ENCODE results near the gene HLCS.
A peak's percentile ranks its signal among the peaks of the same experiment; 100 is the strongest.
"Not testable (repeated sequence)": the region's sequence is repeated elsewhere in the genome, so short reads cannot be mapped to it uniquely, and the experiment has no call there.

The HLCS gene

DNA sequence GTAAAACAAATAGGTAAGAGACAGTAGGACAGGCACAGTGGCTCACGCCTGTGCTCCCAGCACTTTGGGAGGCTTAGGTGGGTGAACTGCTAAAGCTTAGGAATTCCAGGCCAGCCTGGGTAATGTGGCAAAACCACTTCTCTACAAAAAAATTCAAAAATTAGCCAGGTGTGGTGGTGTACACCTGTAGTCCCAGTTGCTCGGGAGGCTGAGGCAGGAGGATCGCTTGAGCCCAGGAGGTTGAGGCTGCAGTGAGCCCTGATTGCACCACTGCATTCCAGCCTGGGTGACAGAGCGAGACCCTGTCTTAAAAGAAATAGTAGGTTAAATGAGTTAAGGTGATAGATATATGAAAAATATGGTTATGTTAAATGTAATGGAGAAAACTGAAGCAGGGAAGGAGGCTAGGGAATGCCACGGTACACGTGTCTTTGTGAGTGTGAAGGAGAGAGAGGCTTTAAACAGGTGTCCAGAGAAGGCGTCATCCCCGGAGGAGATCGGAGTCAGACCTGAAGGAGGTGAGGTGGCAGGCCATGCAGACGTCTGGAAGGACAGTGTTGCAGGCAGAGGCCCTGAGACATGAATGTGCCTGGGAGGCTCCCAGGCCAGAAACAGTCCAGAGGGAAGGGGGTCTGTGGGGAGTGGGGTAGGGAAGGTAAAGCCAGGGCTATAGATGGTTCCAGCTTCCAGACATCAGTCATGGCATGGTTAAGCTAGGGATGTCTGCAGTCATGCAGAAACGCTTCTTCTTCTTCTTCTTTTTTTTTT lies 32.8 kb upstream of the HLCS start:
- Histone ChIP-seq H3K27me3 (ENCODE audit: control insufficient read depth in 5 of 5, insufficient read depth in 4 of 5, low read length in 5 of 5) (peaks cover 0 to 5% (median 0%) of the 10 kb centered on the region in 5 donors), H3K36me3 (ENCODE audit: control insufficient read depth in 5 of 5, insufficient read depth in 5 of 5, low read length in 5 of 5) (no peaks in the 10 kb centered on the region), H3K9ac (ENCODE audit: low read length in 5 of 5) (no peak overlapping the region), H3K4me3 (ENCODE audit: low read depth in 1 of 5, low read length in 5 of 5) (no peak overlapping the region), H3K9me3 (ENCODE audit: control insufficient read depth in 5 of 5, low read length in 5 of 5) (peaks cover 0 to 2% (median 0%) of the 10 kb centered on the region in 5 donors), H3K27ac (ENCODE audit: low read depth, low read length) (no peak overlapping the region), H3K4me1 (ENCODE audit: control insufficient read depth in 5 of 5, insufficient read depth in 5 of 5, low read length in 5 of 5) (peaks cover 0 to 4% (median 0%) of the 10 kb centered on the region in 5 donors)

DNA sequence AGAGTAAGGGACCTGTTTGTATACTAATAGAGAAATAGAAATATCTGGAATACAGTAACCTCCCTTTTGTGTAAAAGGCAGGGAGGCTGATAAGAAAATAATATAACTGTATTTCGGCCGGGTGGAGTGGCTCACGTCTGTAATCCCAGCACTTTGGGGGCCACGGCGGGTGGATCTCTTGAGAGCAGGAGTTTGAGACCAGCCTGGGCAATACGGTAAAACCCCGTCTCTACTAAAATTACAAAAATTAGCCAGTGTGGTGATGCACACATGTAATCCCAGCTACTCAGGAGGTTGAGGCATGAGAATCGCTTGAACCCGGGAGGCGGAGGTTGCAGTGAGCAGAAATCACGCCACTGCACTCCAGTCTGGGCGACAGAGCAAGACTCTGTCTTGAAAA lies 28.8 kb upstream of the HLCS start:
- H3K36me3 ChIP-seq (ENCODE audit: control insufficient read depth in 5 of 5, insufficient read depth in 5 of 5, low read length in 5 of 5); H3K4me3 ChIP-seq (ENCODE audit: low read depth in 1 of 5, low read length in 5 of 5); H3K27me3 ChIP-seq (ENCODE audit: control insufficient read depth in 5 of 5, insufficient read depth in 4 of 5, low read length in 5 of 5); H3K27ac ChIP-seq (ENCODE audit: low read depth, low read length); H3K4me1 ChIP-seq (ENCODE audit: control insufficient read depth in 5 of 5, insufficient read depth in 5 of 5, low read length in 5 of 5); H3K9me3 ChIP-seq (ENCODE audit: control insufficient read depth in 5 of 5, low read length in 5 of 5); H3K9ac ChIP-seq (ENCODE audit: low read length in 5 of 5): not testable (repeated sequence)

DNA sequence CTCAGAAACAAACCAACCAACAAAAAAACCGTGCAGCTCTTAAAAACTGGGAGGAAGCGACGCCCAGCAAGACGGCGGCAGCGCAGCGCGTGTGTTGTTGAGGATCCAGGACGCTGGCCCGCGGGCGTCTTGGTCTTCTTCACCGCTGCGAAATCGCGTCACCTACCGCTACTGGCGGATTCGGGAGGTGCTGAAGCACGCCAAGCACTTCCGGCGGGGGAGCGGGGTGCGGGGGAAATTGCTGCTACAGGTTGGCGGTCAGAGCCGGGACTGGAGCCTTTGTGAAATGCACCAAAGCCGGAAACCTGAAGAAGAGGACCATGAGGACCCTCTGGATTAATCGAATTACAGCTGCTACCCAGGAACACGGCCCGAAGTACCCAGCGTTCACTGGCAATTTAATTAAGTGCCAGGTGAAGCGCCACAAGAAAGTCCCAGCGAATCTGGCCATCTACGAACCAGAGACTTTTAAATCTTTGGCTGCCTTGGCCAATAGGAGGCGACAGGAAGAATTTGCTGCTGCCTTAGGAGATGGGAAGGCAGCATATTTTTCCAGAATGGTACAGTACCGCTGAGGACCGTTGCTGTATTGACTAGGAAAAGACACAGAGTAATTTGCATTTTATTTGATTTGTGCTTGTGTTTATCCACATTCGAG lies 28.2 kb upstream of the HLCS start:
- no peak overlapping the region for H3K9ac ChIP-seq (ENCODE audit: low read length in 5 of 5)
- H3K36me3 ChIP-seq (ENCODE audit: control insufficient read depth in 5 of 5, insufficient read depth in 5 of 5, low read length in 5 of 5): no peaks in the 10 kb centered on the region
- H3K4me1 ChIP-seq (ENCODE audit: control insufficient read depth in 5 of 5, insufficient read depth in 5 of 5, low read length in 5 of 5): peaks cover 0 to 10% (median 6%) of the 10 kb centered on the region in 5 donors
- peaks cover 0 to 2% (median 0%) of the 10 kb centered on the region in 5 donors for H3K9me3 ChIP-seq (ENCODE audit: control insufficient read depth in 5 of 5, low read length in 5 of 5)
- H3K4me3 ChIP-seq (ENCODE audit: low read depth in 1 of 5, low read length in 5 of 5): peak overlapping the region in 1 of 5 donors; percentile 8
- H3K27ac ChIP-seq (ENCODE audit: low read depth, low read length): no peak overlapping the region
- peaks cover 0 to 9% (median 0%) of the 10 kb centered on the region in 5 donors for H3K27me3 ChIP-seq (ENCODE audit: control insufficient read depth in 5 of 5, insufficient read depth in 4 of 5, low read length in 5 of 5)

DNA sequence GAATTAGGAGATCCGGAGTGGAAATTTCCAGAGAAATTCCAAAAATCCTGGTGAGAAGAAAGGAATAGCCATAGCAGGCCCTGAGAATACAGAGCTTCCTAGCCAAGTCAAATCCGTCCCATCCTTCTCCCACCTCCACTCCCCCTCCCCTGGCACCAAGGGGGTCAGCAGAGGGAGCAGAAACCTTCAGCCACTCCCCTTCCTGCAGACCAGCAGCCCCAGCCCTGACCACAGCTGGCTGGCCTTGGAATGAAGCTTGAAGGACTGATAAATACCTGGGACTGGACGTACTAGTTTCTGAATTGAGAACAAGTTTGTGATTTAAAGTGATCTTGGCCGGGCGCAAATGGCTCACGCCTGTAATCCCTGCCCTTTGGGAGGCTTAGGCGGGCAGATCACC lies 26.2 kb upstream of the HLCS start:
- Histone ChIP-seq H3K4me3 (ENCODE audit: low read depth in 1 of 5, low read length in 5 of 5) (no peak overlapping the region), H3K9ac (ENCODE audit: low read length in 5 of 5) (no peak overlapping the region), H3K27ac (ENCODE audit: low read depth, low read length) (no peak overlapping the region), H3K27me3 (ENCODE audit: control insufficient read depth in 5 of 5, insufficient read depth in 4 of 5, low read length in 5 of 5) (peaks cover 0 to 9% (median 0%) of the 10 kb centered on the region in 5 donors), H3K4me1 (ENCODE audit: control insufficient read depth in 5 of 5, insufficient read depth in 5 of 5, low read length in 5 of 5) (peaks cover 2 to 20% (median 10%) of the 10 kb centered on the region in 5 donors), H3K9me3 (ENCODE audit: control insufficient read depth in 5 of 5, low read length in 5 of 5) (peaks cover 0 to 2% (median 0%) of the 10 kb centered on the region in 5 donors), H3K36me3 (ENCODE audit: control insufficient read depth in 5 of 5, insufficient read depth in 5 of 5, low read length in 5 of 5) (no peaks in the 10 kb centered on the region)

DNA sequence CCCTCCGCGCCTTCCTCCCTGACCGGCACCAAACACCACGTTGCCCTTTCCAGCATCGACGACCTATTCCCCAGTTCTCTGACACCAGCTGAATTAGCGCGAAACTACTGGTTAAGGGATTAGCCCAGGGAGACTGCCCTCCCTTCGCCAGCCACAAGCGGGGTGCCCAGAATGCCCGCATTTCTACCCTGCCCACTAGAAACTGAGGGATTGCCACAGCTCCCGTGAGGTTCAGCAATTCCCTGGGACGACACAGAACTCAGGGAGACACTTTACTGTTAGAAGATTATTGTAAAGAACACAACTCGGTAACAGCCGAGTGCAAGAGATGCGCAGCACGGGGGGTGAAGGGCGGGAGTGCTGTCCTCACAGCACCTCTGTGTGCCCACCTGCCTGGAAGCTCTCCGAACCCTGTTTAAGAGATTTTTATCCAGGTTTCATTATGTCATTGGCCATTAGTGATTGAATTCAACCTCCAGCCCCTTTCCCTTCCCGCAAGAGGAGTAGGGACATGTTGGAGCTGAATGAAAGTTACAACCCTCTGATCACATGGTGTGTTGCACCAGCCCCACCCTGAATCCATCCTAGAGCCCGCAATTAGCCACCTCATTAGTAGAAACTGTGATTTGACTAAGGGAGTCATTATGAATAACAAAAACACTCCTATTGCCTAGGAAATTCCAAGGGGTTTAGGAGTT lies 24.2 kb upstream of the HLCS start:
- Histone ChIP-seq H3K9ac (ENCODE audit: low read length in 5 of 5) (peak overlapping the region; percentile 56 to 90 (median 73)), H3K27ac (ENCODE audit: low read depth, low read length) (peak overlapping the region; percentile 84), H3K4me1 (ENCODE audit: control insufficient read depth in 5 of 5, insufficient read depth in 5 of 5, low read length in 5 of 5) (peaks cover 2 to 20% (median 10%) of the 10 kb centered on the region in 5 donors), H3K27me3 (ENCODE audit: control insufficient read depth in 5 of 5, insufficient read depth in 4 of 5, low read length in 5 of 5) (peaks cover 0 to 9% (median 0%) of the 10 kb centered on the region in 5 donors), H3K9me3 (ENCODE audit: control insufficient read depth in 5 of 5, low read length in 5 of 5) (peaks cover 0 to 2% (median 0%) of the 10 kb centered on the region in 5 donors), H3K4me3 (ENCODE audit: low read depth in 1 of 5, low read length in 5 of 5) (peak overlapping the region; percentile 65 to 68 (median 66)), H3K36me3 (ENCODE audit: control insufficient read depth in 5 of 5, insufficient read depth in 5 of 5, low read length in 5 of 5) (no peaks in the 10 kb centered on the region)

DNA sequence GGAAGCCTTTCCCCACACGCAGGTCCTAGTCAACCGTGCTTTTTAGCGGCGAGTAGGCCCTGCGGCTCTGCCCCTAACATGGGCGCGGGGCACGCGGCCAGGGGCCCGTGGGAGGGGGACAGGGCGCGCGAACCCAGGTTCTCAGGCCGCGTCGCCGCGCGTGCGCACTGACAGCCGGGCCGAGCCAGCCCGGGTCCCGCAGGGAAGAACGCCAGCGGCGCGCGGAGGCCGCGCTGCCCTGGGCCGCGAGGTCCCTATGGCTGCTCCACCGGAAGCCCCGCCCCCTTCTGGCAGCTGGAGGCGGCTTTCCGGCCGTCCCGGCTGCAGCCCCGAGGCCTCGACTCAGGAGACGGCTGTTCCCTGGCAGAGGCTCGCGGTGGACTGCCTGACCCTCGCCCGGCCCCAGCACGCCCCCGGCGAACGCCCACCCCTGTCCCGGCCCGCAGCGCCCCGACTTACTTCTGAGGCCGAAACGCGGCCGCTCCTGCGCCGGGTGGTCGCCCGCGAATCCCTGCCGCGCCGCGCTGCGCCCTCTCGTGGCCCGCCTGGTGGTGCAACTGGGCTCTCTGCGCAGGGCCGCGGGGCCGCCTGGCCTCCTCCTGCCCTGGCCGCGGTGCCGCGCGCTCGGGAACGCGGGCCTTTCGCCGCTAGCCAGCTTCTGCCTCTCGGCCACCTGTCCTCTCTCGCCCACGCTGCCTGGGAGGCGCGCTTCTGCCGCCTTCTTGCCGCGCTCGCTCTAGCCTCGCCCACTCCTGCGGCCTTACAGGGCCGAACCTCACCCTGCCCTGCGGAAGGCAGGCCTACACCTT lies 23.4 kb upstream of the HLCS start:
- H3K9me3 ChIP-seq (ENCODE audit: control insufficient read depth in 5 of 5, low read length in 5 of 5): peaks cover 0 to 2% (median 0%) of the 10 kb centered on the region in 5 donors
- peak overlapping the region; percentile 84 for H3K27ac ChIP-seq (ENCODE audit: low read depth, low read length)
- H3K4me3 ChIP-seq (ENCODE audit: low read depth in 1 of 5, low read length in 5 of 5): peak overlapping the region; percentile 65 to 68 (median 66)
- H3K4me1 ChIP-seq (ENCODE audit: control insufficient read depth in 5 of 5, insufficient read depth in 5 of 5, low read length in 5 of 5): peaks cover 2 to 23% (median 10%) of the 10 kb centered on the region in 5 donors
- H3K9ac ChIP-seq (ENCODE audit: low read length in 5 of 5): peak overlapping the region; percentile 63 to 90 (median 74)
- H3K27me3 ChIP-seq (ENCODE audit: control insufficient read depth in 5 of 5, insufficient read depth in 4 of 5, low read length in 5 of 5): peaks cover 0 to 9% (median 0%) of the 10 kb centered on the region in 5 donors
- no peaks in the 10 kb centered on the region for H3K36me3 ChIP-seq (ENCODE audit: control insufficient read depth in 5 of 5, insufficient read depth in 5 of 5, low read length in 5 of 5)

DNA sequence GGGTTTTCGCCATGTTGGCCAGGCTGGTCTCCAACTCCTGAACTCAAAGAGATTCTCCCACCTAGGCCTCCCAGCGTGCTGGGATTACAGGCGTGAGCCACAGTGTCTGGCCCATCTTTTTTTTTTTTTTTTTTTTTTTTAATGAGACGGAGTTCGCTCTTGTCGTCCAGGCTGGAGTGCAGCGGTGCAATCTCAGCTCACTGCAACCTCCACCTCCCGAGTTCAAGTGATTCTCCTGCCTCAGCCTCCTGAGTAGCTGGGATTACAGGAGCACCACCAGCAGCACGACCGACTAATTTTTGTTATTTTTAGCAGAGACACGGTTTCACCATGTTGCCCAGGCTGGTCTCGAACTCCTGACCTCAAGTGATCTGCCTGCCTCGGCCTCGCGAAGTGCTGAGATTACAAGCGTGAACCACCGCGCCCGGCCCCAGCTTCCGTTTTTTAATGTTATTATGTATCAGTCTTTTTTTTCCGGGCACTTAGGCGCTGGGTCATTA lies 22.8 kb upstream of the HLCS start:
- H3K27me3 ChIP-seq (ENCODE audit: control insufficient read depth in 5 of 5, insufficient read depth in 4 of 5, low read length in 5 of 5); H3K36me3 ChIP-seq (ENCODE audit: control insufficient read depth in 5 of 5, insufficient read depth in 5 of 5, low read length in 5 of 5); H3K9me3 ChIP-seq (ENCODE audit: control insufficient read depth in 5 of 5, low read length in 5 of 5): not testable (repeated sequence)
- H3K4me3 ChIP-seq (ENCODE audit: low read depth in 1 of 5, low read length in 5 of 5): peak overlapping the region; percentile 65 to 68 (median 66)
- peak overlapping the region in 4 of 5 donors; percentile 51 to 76 (median 69) for H3K9ac ChIP-seq (ENCODE audit: low read length in 5 of 5)
- H3K4me1 ChIP-seq (ENCODE audit: control insufficient read depth in 5 of 5, insufficient read depth in 5 of 5, low read length in 5 of 5): peaks cover 2 to 27% (median 10%) of the 10 kb centered on the region in 5 donors
- H3K27ac ChIP-seq (ENCODE audit: low read depth, low read length): peak overlapping the region; percentile 84

DNA sequence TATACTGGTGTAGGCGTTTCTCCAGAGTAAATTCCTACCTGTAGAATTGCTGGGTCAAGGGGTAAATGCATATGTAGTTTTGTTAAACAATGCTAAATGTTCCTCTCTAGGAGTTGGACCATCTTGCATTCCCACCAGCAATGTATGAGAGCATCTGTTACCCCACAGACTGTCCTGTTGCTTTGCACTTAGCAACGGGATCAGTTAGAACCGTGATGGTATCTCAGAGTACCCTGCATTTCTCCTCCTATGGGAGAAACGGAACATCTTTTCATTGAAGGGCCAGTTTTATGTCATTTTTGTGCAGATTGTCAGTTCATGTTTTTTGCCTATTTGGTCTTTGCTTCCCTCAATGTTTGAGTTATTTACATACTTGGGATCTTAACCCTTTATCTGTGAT lies 22.1 kb upstream of the HLCS start:
- Histone ChIP-seq H3K4me3 (ENCODE audit: low read depth in 1 of 5, low read length in 5 of 5) (no peak overlapping the region), H3K9ac (ENCODE audit: low read length in 5 of 5) (no peak overlapping the region), H3K36me3 (ENCODE audit: control insufficient read depth in 5 of 5, insufficient read depth in 5 of 5, low read length in 5 of 5) (no peaks in the 10 kb centered on the region), H3K9me3 (ENCODE audit: control insufficient read depth in 5 of 5, low read length in 5 of 5) (no peaks in the 10 kb centered on the region), H3K4me1 (ENCODE audit: control insufficient read depth in 5 of 5, insufficient read depth in 5 of 5, low read length in 5 of 5) (peaks cover 2 to 27% (median 10%) of the 10 kb centered on the region in 5 donors), H3K27ac (ENCODE audit: low read depth, low read length) (peak overlapping the region; percentile 1), H3K27me3 (ENCODE audit: control insufficient read depth in 5 of 5, insufficient read depth in 4 of 5, low read length in 5 of 5) (no peaks in the 10 kb centered on the region)

DNA sequence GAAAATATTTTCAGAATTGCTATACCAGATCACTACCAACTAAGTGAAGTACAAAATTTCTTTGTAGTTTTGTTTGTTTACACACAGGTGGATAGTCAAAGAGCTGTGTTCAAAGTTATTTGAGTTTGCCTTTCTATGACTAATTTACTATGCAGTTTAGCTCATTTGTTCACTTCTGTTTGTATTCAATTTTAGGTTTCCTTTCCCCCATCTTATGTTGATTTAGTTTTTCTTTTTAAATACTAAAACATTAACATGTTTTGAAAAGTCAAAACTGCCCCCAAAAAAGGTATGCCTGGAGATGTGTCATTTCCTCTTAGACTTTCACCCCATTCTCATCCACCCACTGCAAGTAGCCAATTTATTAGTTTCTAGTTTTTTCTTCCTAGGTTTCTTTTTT lies 21.4 kb upstream of the HLCS start:
- Histone ChIP-seq H3K27ac (ENCODE audit: low read depth, low read length) (peak overlapping the region; percentile 1), H3K36me3 (ENCODE audit: control insufficient read depth in 5 of 5, insufficient read depth in 5 of 5, low read length in 5 of 5) (no peaks in the 10 kb centered on the region), H3K9ac (ENCODE audit: low read length in 5 of 5) (no peak overlapping the region), H3K4me1 (ENCODE audit: control insufficient read depth in 5 of 5, insufficient read depth in 5 of 5, low read length in 5 of 5) (peaks cover 2 to 27% (median 10%) of the 10 kb centered on the region in 5 donors), H3K4me3 (ENCODE audit: low read depth in 1 of 5, low read length in 5 of 5) (no peak overlapping the region), H3K9me3 (ENCODE audit: control insufficient read depth in 5 of 5, low read length in 5 of 5) (no peaks in the 10 kb centered on the region), H3K27me3 (ENCODE audit: control insufficient read depth in 5 of 5, insufficient read depth in 4 of 5, low read length in 5 of 5) (no peaks in the 10 kb centered on the region)
